Pancreas (tissue), 10 donors: Measurements from ENCODE around the gene ZNF787. TPM values are rescaled to one million over a fixed set of nuclear protein-coding genes. Genes with fewer than 3 reads are reported as not detected.
"Not testable (repeated sequence)": the region's sequence is repeated elsewhere in the genome, so short reads cannot be mapped to it uniquely, and the experiment has no call there.

Source experiments
- ATAC-seq, 4 donors: fragments of 200-7000 bp; cut with Tn5 transposase; one replicate each; pipeline versions ENCODE4 v1.8.0 to v1.9.1; 2020; ENCODE audit warnings: mild to moderate bottlenecking in 4 of 4, moderate library complexity in 4 of 4
- DNase-seq, 6 donors: peaks; one replicate each; pipeline ENCODE4 v3.0.0-alpha.2; 2020
- FAIRE-seq: peaks from 2 replicates; lab custom pipeline; 2012; peaks lifted over from hg19 to GRCh38; lab: Jason Lieb, UNC
- H3K27ac ChIP-seq, 4 donors: fragments of 200-600 bp; sonication (generic); 1 replicate in 3 of 4; 2 replicates in 1 of 4; pipeline versions ENCODE4 v1.5.0 to v1.8.0; 2020
- H3K27me3 ChIP-seq, 4 donors: fragments of 200-600 bp; one replicate each; pipeline ENCODE4 v1.8.0; 2021
- H3K36me3 ChIP-seq, 3 donors: fragments of 200-600 bp; sonication (generic) in 1 of 3; one replicate each; pipeline versions ENCODE4 v1.5.0 to v1.8.0; 2020 to 2021
- H3K4me1 ChIP-seq, 3 donors: fragments of 200-600 bp; one replicate each; pipeline ENCODE4 v1.8.0; 2021
- H3K4me3 ChIP-seq, 4 donors: fragments of 200-600 bp; sonication (generic) in 2 of 4; one replicate each; pipeline versions ENCODE4 v1.5.0 to v1.8.0; 2020 to 2021
- H3K9me3 ChIP-seq, 4 donors: fragments of 200-600 bp; one replicate each; pipeline ENCODE4 v1.8.0; 2021
- WGBS, 2 donors: extraction: QIAGEN DNeasy Blood & Tissue Kit; methylation state at CpG; one replicate each; pipeline ENCODE4 v1.1.7; 2013; 5-methylcytosine and 5-hydroxymethylcytosine counted together
- intact Hi-C, 3 donors: fragments of 100-400 bp; cut with DNase I; formaldehyde crosslinking; loops; one replicate each; pipeline versions ENCODE4 v1.11.1 to v1.14.2; 2022
- polyA plus RNA-seq, 2 donors: library from polyadenylated mRNA; stranded (reverse); fragments of 200-250 nt; gene quantifications; one replicate each; pipeline ENCODE4 v1.2.3, GENCODE V29; 2013
- total RNA-seq, 6 donors: library from RNA; stranded (reverse); fragmentation: NEBNext Ultra II Directional in 4 of 6; extraction: Animal tissue kit (Norgen Biotek cat#: 25700) in 4 of 6; gene quantifications; one replicate each; pipeline versions ENCODE4 v1.2.1 to v1.2.4, GENCODE V29; 2021 to 2023
- TF ChIP-seq, protein P1 (sequence below), 4 donors: fragments of 200-600 bp; sonication (generic) in 3 of 4; IDR thresholded peaks; one replicate each; pipeline versions ENCODE4 v1.5.0 to v1.8.0; 2021; ENCODE audit warnings: antibody characterized with exemption in 4 of 4
- donor health status: healthy with polysubstance abuse.
- donor health status: DM: no; HTN: no; CAD: no; lungs with moderate emphysema.
- donor health status: DM: no; HTN: no; CAD: no.
- donor health status: control.
- donor health status: control.
- donor health status: Bipolar disorder and iron deficiency.
- donor health status: DM: yes; HTN: yes; CAD: no.
- donor health status: DM: no; HTN: no; CAD: no.
- donor health status: DM: no; HTN: no; CAD: no.
- donor health status: DM: yes; HTN: yes; CAD: no.

Gene ZNF787
- total and polyA plus RNA-seq, 8 donors, result 13.6 to 41.9 (median 25.6) TPM

DNA sequence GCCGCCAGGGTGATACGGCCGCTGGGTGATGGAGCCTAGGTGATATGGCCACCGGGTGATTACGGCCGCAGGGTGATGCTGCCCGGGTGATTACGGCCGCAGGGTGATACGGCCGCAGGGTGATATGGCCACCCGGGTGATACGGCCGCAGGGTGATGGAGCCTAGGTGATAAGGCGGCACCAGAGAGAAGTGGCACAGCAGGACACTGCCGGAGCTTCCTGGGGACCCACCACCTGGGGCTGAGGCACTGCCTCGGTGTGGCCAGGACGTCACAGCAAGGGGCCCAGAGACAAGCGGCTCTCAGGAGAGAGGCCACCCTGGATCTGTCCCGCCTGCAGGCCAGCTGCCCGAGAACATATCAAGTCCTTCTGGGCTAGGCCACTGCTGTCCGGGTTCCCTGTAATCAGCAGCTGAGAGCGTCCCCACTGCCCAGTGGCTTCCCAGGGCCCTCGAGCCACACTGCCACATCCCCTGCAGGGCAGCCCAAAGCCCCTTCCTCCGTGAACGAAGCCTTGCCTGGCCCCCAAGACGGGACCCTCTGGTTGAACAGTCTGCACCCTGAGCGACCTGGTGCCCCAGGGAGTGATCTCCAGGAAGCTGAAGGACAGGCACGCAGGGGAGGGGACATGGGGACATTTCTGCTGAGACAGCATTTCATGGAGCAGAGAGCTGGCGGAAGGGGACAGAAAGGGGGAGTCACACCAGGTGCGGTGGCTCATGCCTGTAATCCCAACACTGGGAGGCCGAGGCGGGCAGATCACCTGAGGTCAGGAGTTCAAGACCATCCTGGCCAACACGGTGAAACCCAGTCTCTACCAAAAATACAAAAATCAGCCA, 22.1 kb downstream of the ZNF787 start:
- TF ChIP-seq, protein P1, sequence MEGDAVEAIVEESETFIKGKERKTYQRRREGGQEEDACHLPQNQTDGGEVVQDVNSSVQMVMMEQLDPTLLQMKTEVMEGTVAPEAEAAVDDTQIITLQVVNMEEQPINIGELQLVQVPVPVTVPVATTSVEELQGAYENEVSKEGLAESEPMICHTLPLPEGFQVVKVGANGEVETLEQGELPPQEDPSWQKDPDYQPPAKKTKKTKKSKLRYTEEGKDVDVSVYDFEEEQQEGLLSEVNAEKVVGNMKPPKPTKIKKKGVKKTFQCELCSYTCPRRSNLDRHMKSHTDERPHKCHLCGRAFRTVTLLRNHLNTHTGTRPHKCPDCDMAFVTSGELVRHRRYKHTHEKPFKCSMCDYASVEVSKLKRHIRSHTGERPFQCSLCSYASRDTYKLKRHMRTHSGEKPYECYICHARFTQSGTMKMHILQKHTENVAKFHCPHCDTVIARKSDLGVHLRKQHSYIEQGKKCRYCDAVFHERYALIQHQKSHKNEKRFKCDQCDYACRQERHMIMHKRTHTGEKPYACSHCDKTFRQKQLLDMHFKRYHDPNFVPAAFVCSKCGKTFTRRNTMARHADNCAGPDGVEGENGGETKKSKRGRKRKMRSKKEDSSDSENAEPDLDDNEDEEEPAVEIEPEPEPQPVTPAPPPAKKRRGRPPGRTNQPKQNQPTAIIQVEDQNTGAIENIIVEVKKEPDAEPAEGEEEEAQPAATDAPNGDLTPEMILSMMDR (IDR thresholded peaks at IDR 0.05), result no peak
- Histone ChIP-seq H3K9me3 (no peaks in the 10 kb centered on the region), H3K27me3 (no peaks in the 10 kb centered on the region), H3K36me3 (peaks cover 0 to 12% (median 4%) of the 10 kb centered on the region in 3 donors), H3K4me1 (no peaks in the 10 kb centered on the region), H3K27ac (no peak overlapping the region), H3K4me3 (no peak overlapping the region)
- WGBS, 2 donors, result 94 to 95% methylated on average over 31 to 34 of the region's 34 CpGs
- FAIRE-seq (no peak), ATAC-seq (no peak), DNase-seq (peak in 1 of 6 donors; percentile 60)
- intact Hi-C loops, result no loop called here

DNA sequence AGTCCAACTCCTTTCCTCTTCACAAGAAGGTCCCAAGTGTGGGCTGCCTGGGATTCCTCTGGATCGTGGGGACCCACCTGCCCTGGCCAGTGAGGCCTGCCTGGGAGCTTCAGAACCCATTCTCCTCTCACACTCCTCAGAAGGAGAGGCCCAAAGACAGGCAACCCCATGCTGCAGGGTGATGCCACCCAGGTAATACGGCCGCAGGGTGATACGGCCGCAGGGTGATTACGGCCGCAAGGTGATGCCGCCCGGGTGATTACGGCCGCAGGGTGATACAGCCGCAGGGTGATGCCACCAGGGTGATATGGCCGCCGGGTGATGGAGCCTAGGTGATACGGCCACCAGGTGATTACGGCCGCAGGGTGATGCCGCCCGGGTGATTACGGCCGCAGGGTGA, 22.9 kb downstream of the ZNF787 start:
- ATAC-seq, intact Hi-C loops, H3K27me3 ChIP-seq, FAIRE-seq, H3K4me1 ChIP-seq, H3K9me3 ChIP-seq, H3K27ac ChIP-seq, H3K4me3 ChIP-seq: not testable (repeated sequence)
- peaks cover 0 to 12% (median 4%) of the 10 kb centered on the region in 3 donors for H3K36me3 ChIP-seq
- 93 to 97% methylated on average over 21 of the region's 21 CpGs for WGBS, 2 donors
- DNase-seq, result peak in 1 of 6 donors; percentile 36

DNA sequence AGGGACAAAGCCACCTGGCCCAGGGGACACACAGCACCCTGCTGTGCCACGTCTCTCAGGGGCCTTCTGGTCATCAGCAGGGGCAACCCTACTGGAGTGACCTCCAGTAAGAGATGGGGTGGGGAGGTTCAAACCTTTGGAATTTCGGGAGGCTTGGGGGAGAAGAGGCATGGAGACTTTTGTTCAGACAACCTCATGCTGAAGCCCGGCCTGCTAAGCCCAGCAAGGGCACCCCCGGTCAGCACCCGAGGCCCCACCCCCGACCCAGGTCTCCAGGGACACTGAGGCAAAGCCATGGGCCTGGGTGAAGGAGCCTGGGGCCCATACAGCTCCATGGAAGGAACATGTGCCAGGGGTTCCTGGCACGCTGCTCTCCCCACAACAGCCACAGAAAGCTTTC, 23.3 kb downstream of the ZNF787 start:
- Histone ChIP-seq H3K27me3 (no peaks in the 10 kb centered on the region), H3K9me3 (no peaks in the 10 kb centered on the region), H3K27ac (no peak overlapping the region), H3K36me3 (peaks cover 0 to 9% (median 4%) of the 10 kb centered on the region in 3 donors), H3K4me1 (no peaks in the 10 kb centered on the region), H3K4me3 (no peak overlapping the region)
- DNase-seq (peak in 1 of 6 donors; percentile 29), ATAC-seq (no peak), FAIRE-seq (no peak)
- 88 to 96% methylated on average over 7 of the region's 7 CpGs for whole genome bisulfite sequencing, 2 donors
- intact Hi-C loops, result no loop called here
- TF ChIP-seq, protein P1 (IDR thresholded peaks at IDR 0.05), result no peak

DNA sequence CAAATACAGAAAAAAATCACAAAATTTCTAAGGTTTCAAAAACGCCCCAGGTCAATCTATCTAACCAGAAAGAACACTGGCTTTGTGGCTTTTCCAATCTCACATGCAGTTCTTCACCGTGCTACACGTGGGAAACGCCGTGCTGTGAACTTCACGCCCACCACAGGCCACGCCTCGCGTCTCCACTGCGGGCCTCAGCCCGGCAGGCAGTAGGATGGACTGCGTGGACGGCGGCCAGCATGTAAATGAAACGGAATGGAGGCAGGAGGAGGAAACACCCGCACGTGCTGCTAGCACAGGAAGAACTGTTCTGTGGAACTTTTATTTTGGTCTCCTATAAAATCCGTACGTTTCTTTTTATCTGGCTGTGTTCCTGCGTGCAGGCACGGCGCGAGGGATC, 23.8 kb downstream of the ZNF787 start:
- H3K9me3 ChIP-seq, result no peaks in the 10 kb centered on the region
- H3K36me3 ChIP-seq, result peaks cover 0 to 5% (median 4%) of the 10 kb centered on the region in 3 donors
- H3K4me1 ChIP-seq, result no peaks in the 10 kb centered on the region
- H3K27me3 ChIP-seq, result no peaks in the 10 kb centered on the region
- TF ChIP-seq, protein P1 (IDR thresholded peaks at IDR 0.05), result no peak
- intact Hi-C loops, result no loop called here
- no peak overlapping the region for H3K27ac ChIP-seq
- 81 to 86% methylated on average over 23 of the region's 23 CpGs for WGBS, 2 donors
- ATAC-seq (no peak), FAIRE-seq (no peak), DNase-seq (no peak)
- H3K4me3 ChIP-seq, result no peak overlapping the region

DNA sequence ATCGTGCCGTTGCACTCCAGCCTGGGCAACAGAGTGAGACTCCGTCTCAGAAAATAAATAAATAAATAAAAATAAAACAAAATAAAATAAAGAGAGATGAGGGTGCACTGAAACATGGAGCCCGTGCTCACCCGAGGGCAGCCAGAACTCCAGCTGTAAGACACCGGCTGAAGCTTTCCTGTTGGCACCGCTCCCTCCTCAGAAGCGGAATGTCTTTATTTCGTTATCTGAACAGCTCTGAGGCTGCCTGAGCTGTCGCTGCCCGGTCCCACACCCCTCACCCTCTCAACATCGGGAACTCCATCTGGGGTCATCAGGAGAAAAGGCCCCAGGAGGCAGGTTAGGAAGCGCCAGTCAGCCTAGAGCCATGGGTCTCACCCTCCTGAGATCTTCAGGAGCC, 24.4 kb downstream of the ZNF787 start:
- intact Hi-C loops, result no loop called here
- H3K36me3 ChIP-seq, result peaks cover 0 to 4% (median 0%) of the 10 kb centered on the region in 3 donors
- 79 to 85% methylated on average over 13 of the region's 13 CpGs for WGBS, 2 donors

More for the DNA sequence above, 24.4 kb downstream of the ZNF787 start:
- Histone ChIP-seq H3K9me3 (no peaks in the 10 kb centered on the region), H3K27ac (no peak overlapping the region), H3K27me3 (no peaks in the 10 kb centered on the region), H3K4me3 (no peak overlapping the region), H3K4me1 (no peaks in the 10 kb centered on the region)
- TF ChIP-seq, protein P1 (IDR thresholded peaks at IDR 0.05), result no peak
- FAIRE-seq (no peak), DNase-seq (no peak), ATAC-seq (no peak)
